ENCODE measurements around the gene NR3C2.

The NR3C2 gene

DNA sequence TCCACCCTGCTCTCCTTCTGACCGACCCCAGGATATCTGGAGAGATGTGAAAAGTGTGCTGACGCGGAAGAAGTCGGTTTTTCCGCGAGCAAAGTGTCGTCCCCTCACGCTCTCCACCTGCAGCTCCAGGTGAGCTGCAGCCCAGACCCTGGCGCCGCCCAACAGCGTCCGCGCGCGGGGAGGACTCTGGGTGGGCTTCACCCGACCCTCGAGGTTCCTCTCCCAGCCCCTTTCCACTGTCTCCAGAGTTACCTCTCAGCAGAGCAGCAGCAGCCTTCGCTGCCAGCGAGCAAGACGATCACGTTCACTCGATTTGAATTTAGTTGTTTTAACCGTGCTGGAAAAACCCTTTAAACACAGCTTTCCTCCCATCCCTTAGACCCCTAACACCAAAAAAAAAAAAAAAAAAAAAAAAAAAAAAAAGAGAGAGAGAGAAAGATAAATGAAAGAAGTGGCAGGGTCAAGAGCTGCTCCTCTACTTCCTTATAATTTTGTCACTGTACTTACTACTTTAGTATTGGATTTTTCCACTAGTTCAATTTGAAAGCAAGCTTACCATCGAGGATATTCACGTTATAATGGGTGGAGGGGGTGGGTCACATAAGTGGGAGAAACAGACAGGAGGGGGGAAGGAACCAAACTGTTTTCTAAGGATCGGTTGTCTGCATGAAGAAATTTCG, 758 bp upstream of the NR3C2 start:
- no peaks in the 10 kb centered on the region for H3K36me3 Mint-ChIP-seq
- H3K27me3 Mint-ChIP-seq = no peaks in the 10 kb centered on the region
- peak overlapping the region; percentile 99 for H3K4me3 Mint-ChIP-seq
- H3K9me3 Mint-ChIP-seq = no peaks in the 10 kb centered on the region
- peak overlapping the region; percentile 99 for H3K27ac Mint-ChIP-seq
- peaks cover 59% of the 10 kb centered on the region for H3K4me1 Mint-ChIP-seq

DNA sequence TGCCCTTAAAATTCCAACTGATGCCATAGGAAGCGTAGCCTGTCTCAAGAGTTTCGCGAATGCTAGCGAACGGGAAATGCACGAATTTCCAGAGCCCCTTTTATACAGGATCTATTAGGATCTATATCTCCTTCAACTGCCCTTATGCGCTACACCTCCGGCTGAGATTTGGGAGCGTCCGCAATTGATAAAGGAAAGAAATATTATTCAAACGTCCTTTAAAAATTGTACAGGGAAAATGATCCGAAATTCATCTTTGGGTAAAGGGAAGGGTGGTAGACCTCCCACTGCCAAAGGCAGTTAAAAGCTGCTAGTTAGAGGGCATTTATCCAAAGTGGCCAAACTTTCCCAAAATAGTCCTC, 609 bp downstream of the NR3C2 start:
- Mint-ChIP-seq H3K4me1 (peaks cover 59% of the 10 kb centered on the region), H3K9me3 (no peaks in the 10 kb centered on the region), H3K27ac (peak overlapping the region; percentile 55), H3K4me3 (peak overlapping the region; percentile 99), H3K27me3 (no peaks in the 10 kb centered on the region), H3K36me3 (no peaks in the 10 kb centered on the region)

DNA sequence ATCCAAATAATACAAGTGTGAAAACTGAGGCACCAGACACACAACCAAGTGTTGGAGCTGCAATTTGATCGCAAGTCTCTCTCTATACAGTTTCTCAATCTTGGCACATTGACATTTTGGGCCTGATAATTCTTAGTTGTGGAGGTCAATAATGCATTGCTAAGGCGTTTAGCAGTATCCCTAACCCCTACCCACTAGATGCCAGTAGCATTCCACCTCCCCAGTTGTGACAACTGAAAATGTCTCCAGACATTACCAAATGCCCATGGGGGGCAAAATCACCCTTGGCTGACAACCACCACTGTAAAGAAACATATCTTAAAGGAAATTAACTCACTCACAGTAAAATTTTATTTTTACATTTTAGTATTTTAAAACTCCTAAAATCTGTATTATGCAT, 4.2 kb downstream of the NR3C2 start:
- H3K4me1 Mint-ChIP-seq = peaks cover 81% of the 10 kb centered on the region

DNA sequence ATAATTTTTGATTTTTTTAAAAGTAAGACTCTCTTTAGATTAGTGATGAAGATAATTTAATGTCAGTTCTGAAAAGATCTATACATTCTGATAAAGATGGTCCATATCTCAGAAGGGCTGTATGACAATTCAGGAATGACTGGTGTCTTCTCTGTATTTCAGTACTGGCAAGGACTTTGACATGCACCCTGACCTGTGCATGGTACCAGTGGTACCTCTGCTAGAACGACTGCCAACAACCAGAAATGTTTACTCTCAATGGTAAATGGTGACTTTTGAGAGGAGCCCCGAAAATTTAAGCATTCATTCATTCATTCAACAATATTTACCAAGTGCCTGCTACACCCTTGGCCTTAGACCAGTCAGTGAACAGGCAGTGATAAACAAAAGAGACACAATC, 4.8 kb downstream of the NR3C2 start:
- H3K4me3 Mint-ChIP-seq = no peak overlapping the region

More for the DNA sequence above, 4.2 kb downstream of the NR3C2 start:
- no peak overlapping the region for H3K27ac Mint-ChIP-seq
- H3K27me3 Mint-ChIP-seq = no peaks in the 10 kb centered on the region
- no peaks in the 10 kb centered on the region for H3K9me3 Mint-ChIP-seq
- H3K36me3 Mint-ChIP-seq = peaks cover 9% of the 10 kb centered on the region
- H3K4me3 Mint-ChIP-seq = no peak overlapping the region

DNA sequence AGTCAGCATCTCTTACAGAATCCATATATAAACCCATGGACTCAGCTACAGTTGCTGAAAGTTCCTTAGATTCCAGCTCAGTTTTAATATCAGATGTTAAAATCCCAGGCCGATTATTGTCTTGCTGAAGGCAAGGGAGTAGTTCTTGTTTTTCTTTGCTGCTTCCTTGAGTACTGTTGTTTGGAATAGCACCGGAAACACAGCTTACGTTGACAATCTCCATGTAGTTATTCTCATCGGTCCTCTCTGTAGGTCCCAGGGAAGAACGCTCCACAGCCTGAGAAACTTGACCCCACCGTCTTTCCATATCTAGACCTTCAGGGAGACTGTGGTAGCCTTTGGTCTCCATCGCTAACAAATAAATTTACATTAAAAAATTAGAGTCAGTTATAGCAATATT, 5.7 kb downstream of the NR3C2 start:
- Mint-ChIP-seq H3K4me3 (no peak overlapping the region), H3K4me1 (peaks cover 95% of the 10 kb centered on the region), H3K27ac (no peak overlapping the region), H3K9me3 (no peaks in the 10 kb centered on the region), H3K27me3 (no peaks in the 10 kb centered on the region), H3K36me3 (peaks cover 9% of the 10 kb centered on the region)

More for the DNA sequence above, 4.8 kb downstream of the NR3C2 start:
- Mint-ChIP-seq H3K36me3 (peaks cover 9% of the 10 kb centered on the region), H3K27ac (no peak overlapping the region), H3K9me3 (no peaks in the 10 kb centered on the region), H3K27me3 (no peaks in the 10 kb centered on the region), H3K4me1 (peaks cover 87% of the 10 kb centered on the region)

DNA sequence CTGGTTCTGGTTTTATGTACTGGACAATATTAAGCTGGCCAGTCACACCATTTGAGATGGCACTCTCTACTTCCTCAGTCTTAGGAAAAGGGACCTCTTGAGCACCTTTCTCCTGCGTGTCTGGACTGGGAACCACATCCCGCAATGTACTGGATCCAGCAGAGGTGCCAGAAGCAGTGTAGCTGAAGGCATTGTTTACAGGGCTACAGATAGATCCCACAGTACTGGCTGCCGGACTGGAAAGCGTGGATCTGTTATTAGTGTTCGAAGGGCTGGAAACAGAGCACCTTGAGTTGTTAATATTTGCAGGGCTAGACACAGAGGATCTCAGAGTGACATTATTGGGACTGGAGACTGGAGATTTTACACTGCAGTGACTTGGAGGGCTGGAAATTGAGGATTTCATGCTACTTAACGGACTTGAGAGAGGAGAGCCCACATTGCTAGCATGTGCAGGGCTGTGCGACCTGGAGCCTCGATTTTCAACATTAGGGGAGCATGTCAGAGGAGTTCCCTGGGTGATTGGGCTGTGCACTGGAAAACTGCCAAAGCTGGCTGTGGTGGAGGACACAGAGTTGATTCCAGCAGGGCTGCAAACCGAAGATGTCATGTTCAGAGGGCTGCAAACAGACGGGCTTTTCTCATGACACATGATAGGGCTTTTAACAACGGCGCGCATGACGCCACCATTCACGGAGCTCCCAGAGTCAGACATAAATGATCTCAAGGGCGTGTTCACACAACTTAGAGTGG, 6.4 kb downstream of the NR3C2 start:
- Mint-ChIP-seq H3K4me3 (peak overlapping the region; percentile 0), H3K4me1 (peaks cover 95% of the 10 kb centered on the region), H3K36me3 (peaks cover 9% of the 10 kb centered on the region), H3K27ac (no peak overlapping the region), H3K27me3 (no peaks in the 10 kb centered on the region), H3K9me3 (no peaks in the 10 kb centered on the region)

DNA sequence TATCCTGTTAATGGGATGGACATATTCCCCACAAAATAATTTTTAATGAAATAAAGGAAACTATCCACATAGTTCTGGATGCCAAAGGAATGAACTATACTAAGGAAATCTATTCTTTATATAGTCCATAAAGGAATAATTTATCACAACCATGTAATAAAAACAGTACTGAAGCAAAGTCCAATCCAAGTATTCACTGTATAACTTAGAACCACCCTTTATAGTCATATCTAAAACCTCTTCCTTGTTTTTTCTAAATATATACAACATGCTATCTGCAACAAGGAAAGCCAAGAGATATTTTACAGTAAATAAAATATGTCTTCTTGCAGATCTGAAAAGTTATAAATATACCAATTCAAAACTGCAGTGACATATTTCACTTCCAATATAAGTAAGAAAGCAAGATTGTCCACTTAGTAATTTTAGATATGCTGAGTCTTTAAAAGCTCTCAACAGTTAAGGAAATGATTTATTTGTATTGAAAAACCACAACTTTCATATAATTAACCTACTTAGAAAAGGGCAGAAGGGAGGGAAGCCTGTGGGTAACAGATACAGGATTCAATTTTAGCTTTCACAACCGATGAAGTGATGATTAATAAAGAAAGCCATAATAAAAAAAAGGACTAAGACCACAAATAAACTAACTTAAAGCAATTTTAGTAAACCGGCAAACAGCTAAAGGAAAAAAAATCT, 8.0 kb downstream of the NR3C2 start:
- Mint-ChIP-seq H3K36me3 (peaks cover 9% of the 10 kb centered on the region), H3K9me3 (no peaks in the 10 kb centered on the region), H3K27ac (no peak overlapping the region), H3K4me3 (peak overlapping the region; percentile 61), H3K27me3 (no peaks in the 10 kb centered on the region), H3K4me1 (peaks cover 93% of the 10 kb centered on the region)

DNA sequence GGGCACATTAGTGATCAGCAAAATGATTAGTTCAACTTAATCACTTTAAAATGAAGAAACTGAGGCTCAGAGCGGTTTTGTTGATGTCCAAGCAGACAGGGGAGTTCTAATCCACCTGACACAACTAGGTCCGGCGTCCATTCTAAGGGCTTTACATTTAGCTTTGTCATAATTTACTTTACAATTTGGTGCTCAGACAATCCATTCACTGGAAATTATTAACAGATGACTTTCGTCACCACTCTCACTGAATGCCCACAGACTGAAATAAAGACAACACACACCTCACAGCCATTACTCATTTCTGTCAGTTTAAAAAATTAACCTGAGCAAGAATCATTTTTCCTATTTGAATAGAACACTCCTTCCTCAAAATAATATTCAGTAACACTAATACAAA, 10.8 kb downstream of the NR3C2 start:
- Mint-ChIP-seq H3K36me3 (peaks cover 10% of the 10 kb centered on the region), H3K4me3 (no peak overlapping the region), H3K4me1 (peaks cover 91% of the 10 kb centered on the region), H3K27ac (no peak overlapping the region), H3K9me3 (no peaks in the 10 kb centered on the region), H3K27me3 (no peaks in the 10 kb centered on the region)

DNA sequence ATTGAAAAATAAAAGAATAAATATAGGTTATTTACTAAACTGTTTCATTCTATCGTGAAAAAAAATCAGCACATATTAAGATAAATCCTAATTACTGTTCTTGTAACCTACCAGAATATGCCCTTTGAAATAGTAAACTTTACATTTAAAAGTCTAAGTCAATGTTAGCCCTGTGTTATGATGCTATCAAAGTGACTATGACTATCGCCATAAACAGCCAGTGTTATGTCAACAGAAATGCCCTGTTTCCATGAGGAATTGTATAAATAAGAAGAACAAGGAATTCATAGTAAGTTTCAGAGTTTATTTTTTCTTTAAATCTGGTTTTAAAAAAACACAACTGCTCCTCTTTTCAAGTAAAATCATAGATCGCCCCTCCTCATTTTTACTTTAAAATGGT, 11.4 kb downstream of the NR3C2 start:
- H3K27ac Mint-ChIP-seq = no peak overlapping the region
- H3K4me1 Mint-ChIP-seq = peaks cover 91% of the 10 kb centered on the region
- no peak overlapping the region for H3K4me3 Mint-ChIP-seq
- H3K27me3 Mint-ChIP-seq = no peaks in the 10 kb centered on the region
- H3K9me3 Mint-ChIP-seq = no peaks in the 10 kb centered on the region
- H3K36me3 Mint-ChIP-seq = peaks cover 10% of the 10 kb centered on the region

DNA sequence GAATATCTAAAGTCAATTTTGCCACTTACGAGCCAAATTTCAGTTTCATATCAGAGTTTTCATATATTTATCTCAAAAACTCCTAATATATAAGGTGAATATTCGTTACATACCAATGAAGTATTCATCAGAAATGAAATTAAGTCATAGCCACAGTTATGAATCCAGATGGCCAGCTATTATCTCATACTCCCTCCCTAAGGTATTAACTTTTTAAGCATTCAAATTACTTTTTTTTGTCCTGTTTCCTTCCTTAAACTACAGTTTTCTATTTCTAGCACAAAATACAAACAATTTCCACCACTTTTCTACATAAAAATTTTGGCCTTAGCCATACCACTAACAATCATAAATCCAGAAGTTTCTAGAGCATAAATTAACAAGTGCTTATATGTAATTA, 13.0 kb downstream of the NR3C2 start:
- no peaks in the 10 kb centered on the region for H3K9me3 Mint-ChIP-seq
- no peaks in the 10 kb centered on the region for H3K27me3 Mint-ChIP-seq
- H3K27ac Mint-ChIP-seq = peak overlapping the region; percentile 43
- H3K4me1 Mint-ChIP-seq = peaks cover 88% of the 10 kb centered on the region
- H3K36me3 Mint-ChIP-seq = peaks cover 7% of the 10 kb centered on the region
- H3K4me3 Mint-ChIP-seq = no peak overlapping the region

DNA sequence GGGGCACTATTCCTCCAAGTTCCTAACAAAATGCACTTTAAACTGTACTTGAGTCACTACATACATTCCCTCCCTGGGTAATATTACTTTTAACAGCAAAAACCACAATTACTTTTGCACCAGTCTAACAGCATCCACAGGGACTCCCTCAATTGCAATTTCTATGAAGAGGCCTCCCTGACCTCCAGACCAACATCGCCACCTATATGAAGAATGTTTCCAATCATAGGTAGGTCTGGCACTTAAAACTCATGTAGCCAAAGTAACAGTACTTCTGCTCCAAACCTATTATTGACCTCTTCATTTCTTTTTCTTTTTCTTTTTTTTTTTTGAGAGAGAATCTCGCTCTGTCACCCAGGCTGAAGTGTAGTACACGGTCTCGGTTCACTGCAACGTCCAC, 15.6 kb downstream of the NR3C2 start:
- Mint-ChIP-seq H3K36me3 (peaks cover 14% of the 10 kb centered on the region), H3K27me3 (no peaks in the 10 kb centered on the region), H3K27ac (no peak overlapping the region), H3K4me1 (peaks cover 88% of the 10 kb centered on the region), H3K4me3 (no peak overlapping the region), H3K9me3 (peaks cover 7% of the 10 kb centered on the region)

DNA sequence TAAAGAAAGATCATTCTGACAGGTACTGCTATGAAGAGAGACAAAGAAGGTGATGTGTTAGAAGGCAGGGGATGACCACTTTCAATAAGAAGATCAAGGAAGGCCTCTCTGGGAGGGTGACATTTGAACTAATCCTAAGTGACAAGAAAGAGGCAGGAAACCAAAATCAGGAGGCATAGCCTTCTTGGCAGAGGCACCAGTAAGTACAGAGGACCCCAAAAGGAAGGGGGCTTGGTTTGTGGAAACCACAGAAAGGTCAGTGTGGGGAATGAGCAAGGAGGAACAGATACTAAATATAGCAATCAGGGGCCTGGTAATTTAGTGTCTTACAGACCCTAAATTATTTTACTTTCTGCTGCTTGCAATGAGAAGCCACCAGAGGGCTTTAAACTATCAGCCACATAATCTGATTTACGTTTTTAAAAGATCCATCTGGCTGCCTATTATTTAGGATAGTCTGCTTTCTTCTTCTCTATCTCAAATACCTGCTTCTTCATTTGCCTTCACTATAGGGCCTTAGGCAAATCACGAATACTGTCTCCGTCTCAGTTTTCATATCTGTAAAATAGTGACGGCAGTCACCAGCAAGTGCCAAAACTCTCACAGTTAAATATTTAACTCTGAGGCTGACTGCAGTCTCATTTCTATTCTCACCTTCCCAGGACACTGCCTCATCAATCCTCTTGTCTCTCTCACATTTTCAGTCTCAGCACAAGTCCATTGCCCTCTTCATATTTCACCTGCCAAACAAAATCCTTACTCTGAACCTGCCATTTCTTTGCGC, 16.7 kb downstream of the NR3C2 start:
- peak overlapping the region; percentile 63 for H3K27ac Mint-ChIP-seq
- H3K27me3 Mint-ChIP-seq = no peaks in the 10 kb centered on the region
- H3K36me3 Mint-ChIP-seq = peaks cover 17% of the 10 kb centered on the region
- peaks cover 88% of the 10 kb centered on the region for H3K4me1 Mint-ChIP-seq
- no peak overlapping the region for H3K4me3 Mint-ChIP-seq
- peaks cover 7% of the 10 kb centered on the region for H3K9me3 Mint-ChIP-seq

DNA sequence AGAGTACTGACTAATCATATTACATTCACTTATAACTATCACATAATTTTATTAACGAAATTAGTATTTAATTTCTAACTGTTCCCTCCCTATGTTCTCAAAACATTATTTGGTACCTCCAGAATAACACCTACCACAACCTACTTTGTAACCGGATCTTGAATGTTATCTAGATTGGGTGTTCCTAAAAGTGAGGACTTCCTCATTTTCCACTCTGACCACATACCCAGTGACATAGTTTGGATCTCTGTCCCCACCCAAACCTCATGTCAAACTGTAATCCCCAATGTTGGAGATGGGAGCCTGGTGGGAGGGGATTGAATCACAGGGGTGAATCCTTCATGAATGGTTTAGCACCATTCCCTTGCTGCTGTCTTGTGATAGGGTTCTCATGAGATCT, 21.8 kb downstream of the NR3C2 start:
- Mint-ChIP-seq H3K4me1 (peaks cover 90% of the 10 kb centered on the region), H3K27ac (no peak overlapping the region), H3K9me3 (peaks cover 7% of the 10 kb centered on the region), H3K27me3 (no peaks in the 10 kb centered on the region), H3K36me3 (peaks cover 14% of the 10 kb centered on the region), H3K4me3 (no peak overlapping the region)

DNA sequence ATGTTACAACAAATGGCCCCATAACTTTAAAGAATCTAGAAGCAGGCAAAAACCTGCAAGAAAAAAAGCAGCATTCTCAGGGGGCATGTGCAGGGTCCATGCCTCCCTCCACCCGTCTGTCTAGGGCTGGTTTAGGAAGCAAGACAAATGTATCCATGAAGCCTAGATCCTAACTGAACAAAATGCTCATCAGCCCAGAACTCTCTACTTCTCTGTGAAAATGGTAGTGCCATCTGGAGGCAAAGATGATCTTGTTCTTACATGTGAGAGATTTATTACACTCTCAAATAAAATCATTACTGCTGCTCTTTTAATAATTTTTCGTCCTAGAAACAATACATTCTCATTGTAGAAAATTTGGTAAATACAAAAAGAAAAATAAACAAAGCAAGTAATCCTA, 26.7 kb downstream of the NR3C2 start:
- Mint-ChIP-seq H3K27me3 (no peaks in the 10 kb centered on the region), H3K4me3 (no peak overlapping the region), H3K36me3 (peaks cover 4% of the 10 kb centered on the region), H3K9me3 (no peaks in the 10 kb centered on the region), H3K4me1 (peaks cover 87% of the 10 kb centered on the region), H3K27ac (no peak overlapping the region)

DNA sequence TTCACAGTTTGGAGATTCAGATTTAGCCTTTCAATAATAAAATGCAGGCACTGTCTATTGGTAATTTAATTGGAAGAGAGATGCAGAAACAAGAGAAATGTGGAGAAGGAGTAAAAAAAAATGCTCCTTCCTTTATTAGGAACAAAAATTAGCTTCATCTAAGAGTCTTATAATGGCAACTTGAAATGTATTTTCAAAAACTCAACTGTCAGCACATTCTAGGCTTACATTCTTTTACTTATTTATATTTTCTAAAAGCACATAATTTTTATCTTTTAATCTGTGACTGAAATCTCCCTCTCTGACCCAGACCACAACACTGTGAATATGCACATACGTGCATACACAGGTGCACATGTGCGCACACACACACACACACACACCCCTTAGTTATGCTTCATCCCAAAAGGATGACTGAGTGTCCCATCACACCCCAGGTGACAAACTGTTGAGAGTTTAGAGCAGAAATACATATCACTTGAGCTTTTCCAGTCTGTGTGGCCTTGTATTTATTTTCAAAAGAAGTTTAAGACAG, 29.7 kb downstream of the NR3C2 start:
- Mint-ChIP-seq H3K36me3 (peaks cover 4% of the 10 kb centered on the region), H3K9me3 (no peaks in the 10 kb centered on the region), H3K4me3 (no peak overlapping the region), H3K27ac (no peak overlapping the region), H3K4me1 (peaks cover 68% of the 10 kb centered on the region), H3K27me3 (no peaks in the 10 kb centered on the region)

Data from activated naive CD4-positive, alpha-beta T cell treated with anti-CD3 and anti-CD28 coated beads, Interleukin-2, amount 50 U/mL, for 24 hours (primary cell).